Peyer's patch (tissue), 4 donors: ENCODE measurements around the gene SLC66A2. TPM values are rescaled to one million over a fixed set of nuclear protein-coding genes. Genes with fewer than 3 reads are reported as not detected.

Experiments
- DNase-seq, 3 donors: peaks; one replicate each; pipeline ENCODE4 v3.0.0-alpha.2; 2017 to 2019
- H3K27ac ChIP-seq, 4 donors: fragments of 200-600 bp; sonication (generic); one replicate each; pipeline ENCODE4 v1.5.1; 2016 to 2019
- H3K27me3 ChIP-seq, 2 donors: fragments of 200-600 bp; sonication (generic); one replicate each; pipeline ENCODE4 v1.5.1; 2019
- H3K36me3 ChIP-seq, 3 donors: fragments of 200-600 bp; sonication (generic); one replicate each; pipeline ENCODE4 v1.5.1; 2016 to 2019
- H3K4me1 ChIP-seq, 4 donors: fragments of 200-600 bp; sonication (generic); one replicate each; pipeline ENCODE4 v1.5.1; 2016 to 2019
- H3K4me3 ChIP-seq, 4 donors: fragments of 200-600 bp; sonication (generic); 1 replicate in 3 of 4; 2 replicates in 1 of 4; pipeline ENCODE4 v1.5.1; 2016 to 2019; ENCODE audit warnings: mild to moderate bottlenecking in 1 of 4
- H3K9me3 ChIP-seq, 4 donors: fragments of 200-600 bp; sonication (generic); one replicate each; pipeline ENCODE4 v1.5.1; 2016 to 2019; ENCODE audit warnings: mild to moderate bottlenecking in 1 of 4
- POLR2A ChIP-seq, 2 donors: fragments of 450-650 bp; IDR thresholded peaks; one replicate each; pipeline ENCODE4 v1.5.1; 2017; ENCODE audit warnings: antibody characterized with exemption in 2 of 2, mild to moderate bottlenecking in 2 of 2, moderate library complexity in 2 of 2
- total RNA-seq, 4 donors: library from RNA; depleted of rRNA; stranded (reverse); fragments of >200 nt; gene quantifications; one replicate each; pipeline ENCODE4 v1.1.0, GENCODE V29; 2016
- TF ChIP-seq, protein P1 (sequence below), 6 experiments: fragments of 450-650 bp in 4 of 6; fragments of 200-600 bp in 2 of 6; sonication (generic) in 1 of 6; IDR thresholded peaks; one replicate each; pipeline ENCODE4 v1.5.1; 2017 to 2019; ENCODE audit warnings: antibody characterized with exemption in 6 of 6, mild to moderate bottlenecking in 3 of 6, moderate library complexity in 1 of 6

Gene SLC66A2
- total RNA-seq, 4 donors from 2014 or later: 28.0 to 41.4 (median 34.9) TPM

DNA sequence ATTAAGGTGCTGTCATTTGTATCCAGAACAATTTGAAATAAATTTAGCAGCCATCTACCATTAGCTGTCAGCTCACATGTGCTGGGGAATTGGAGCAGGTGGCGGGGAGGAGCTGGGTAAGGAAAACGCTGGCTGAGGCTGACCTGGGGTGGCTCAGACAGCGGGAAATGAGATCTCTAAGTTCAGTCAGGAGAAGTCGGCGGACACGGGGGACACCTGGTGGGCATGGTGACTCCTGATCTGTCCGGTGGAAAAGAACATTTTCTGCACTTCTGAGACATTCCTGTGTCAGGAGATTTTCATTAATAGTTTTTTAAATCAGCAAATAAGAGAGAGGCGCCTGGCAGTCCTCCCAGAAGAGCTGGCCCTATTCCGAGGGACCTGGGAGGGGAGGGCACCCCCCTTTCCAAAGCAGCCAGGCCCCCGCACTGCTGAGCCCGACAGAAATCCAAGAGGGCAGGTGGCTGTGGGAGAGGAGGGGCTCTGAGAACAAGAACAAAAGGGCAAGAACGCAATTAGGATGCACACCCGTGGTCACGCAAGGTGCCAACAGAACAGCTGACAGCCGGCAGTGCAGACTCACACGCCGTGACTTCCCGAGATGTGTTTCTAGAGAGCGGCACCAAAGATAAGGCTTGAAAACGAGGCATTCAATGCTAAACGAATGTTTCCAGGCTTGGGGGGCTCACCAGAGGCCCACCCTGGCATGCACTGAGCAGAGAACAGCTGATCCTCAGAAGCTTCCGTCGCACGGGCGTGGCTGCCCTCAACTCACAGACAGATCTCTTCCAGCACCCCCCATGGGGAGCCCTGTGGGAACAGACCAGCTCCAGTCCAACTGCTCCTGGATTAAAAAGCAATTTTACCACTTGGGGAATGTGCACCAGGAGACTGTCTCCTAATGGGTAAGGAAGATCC is 26.4 kb downstream of the SLC66A2 start:
- peaks cover 0 to 31% (median 0%) of the 10 kb centered on the region in 3 donors for H3K36me3 ChIP-seq
- H3K27ac ChIP-seq: no peak overlapping the region

DNA sequence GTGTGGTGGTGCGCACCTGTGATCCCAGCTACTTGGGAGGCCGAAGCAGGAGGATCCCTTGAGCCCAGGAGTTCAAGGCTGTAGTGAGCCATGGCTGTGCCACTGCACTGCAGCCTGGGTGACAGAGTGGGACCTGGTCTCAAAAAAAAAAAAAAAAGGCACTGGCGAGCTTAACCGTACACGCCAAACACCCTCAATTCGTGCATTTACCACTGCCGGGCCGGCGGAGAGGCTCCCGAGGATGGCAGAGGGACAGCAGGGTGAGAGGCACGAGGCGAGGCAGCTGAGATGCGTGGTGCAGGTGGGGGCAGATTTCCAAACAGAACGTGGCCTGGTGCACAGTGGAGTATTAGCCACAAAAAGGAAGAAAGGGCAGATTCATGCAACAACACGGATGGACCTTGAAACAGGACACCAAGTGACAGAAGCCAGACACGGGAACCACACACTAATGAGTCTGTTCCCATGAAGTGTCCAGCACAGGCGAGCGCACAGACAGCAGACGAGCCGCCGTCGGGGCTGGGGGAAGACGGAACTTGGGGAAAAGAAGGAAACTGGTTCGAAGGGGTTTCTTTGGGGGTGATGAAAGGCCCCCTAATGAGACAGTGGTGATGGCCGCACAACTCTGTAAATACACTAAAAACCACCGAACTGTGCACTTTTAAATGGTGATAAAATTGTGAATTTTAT is 27.4 kb downstream of the SLC66A2 start:
- Histone ChIP-seq H3K27me3 (no peaks in the 10 kb centered on the region), H3K9me3 (peaks cover 0 to 7% (median 2%) of the 10 kb centered on the region in 4 donors), H3K27ac (no peak overlapping the region), H3K36me3 (peaks cover 0 to 26% (median 0%) of the 10 kb centered on the region in 3 donors), H3K4me3 (no peak overlapping the region), H3K4me1 (no peaks in the 10 kb centered on the region)
- TF ChIP-seq, protein P1, sequence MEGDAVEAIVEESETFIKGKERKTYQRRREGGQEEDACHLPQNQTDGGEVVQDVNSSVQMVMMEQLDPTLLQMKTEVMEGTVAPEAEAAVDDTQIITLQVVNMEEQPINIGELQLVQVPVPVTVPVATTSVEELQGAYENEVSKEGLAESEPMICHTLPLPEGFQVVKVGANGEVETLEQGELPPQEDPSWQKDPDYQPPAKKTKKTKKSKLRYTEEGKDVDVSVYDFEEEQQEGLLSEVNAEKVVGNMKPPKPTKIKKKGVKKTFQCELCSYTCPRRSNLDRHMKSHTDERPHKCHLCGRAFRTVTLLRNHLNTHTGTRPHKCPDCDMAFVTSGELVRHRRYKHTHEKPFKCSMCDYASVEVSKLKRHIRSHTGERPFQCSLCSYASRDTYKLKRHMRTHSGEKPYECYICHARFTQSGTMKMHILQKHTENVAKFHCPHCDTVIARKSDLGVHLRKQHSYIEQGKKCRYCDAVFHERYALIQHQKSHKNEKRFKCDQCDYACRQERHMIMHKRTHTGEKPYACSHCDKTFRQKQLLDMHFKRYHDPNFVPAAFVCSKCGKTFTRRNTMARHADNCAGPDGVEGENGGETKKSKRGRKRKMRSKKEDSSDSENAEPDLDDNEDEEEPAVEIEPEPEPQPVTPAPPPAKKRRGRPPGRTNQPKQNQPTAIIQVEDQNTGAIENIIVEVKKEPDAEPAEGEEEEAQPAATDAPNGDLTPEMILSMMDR (IDR thresholded peaks at IDR 0.05): no peak
- no peak for TF ChIP-seq POLR2A (IDR thresholded peaks at IDR 0.05)
- DNase-seq: peak in 2 of 3 donors; percentile 26 to 36

More for the DNA sequence above, 26.4 kb downstream of the SLC66A2 start:
- H3K9me3 ChIP-seq: peaks cover 0 to 11% (median 4%) of the 10 kb centered on the region in 4 donors
- peak in 2 of 3 donors; percentile 26 to 30 for DNase-seq
- H3K27me3 ChIP-seq: no peaks in the 10 kb centered on the region
- no peak overlapping the region for H3K4me3 ChIP-seq
- H3K4me1 ChIP-seq: no peaks in the 10 kb centered on the region
- no peak for TF ChIP-seq POLR2A (IDR thresholded peaks at IDR 0.05)
- TF ChIP-seq, protein P1 (IDR thresholded peaks at IDR 0.05): no peak

DNA sequence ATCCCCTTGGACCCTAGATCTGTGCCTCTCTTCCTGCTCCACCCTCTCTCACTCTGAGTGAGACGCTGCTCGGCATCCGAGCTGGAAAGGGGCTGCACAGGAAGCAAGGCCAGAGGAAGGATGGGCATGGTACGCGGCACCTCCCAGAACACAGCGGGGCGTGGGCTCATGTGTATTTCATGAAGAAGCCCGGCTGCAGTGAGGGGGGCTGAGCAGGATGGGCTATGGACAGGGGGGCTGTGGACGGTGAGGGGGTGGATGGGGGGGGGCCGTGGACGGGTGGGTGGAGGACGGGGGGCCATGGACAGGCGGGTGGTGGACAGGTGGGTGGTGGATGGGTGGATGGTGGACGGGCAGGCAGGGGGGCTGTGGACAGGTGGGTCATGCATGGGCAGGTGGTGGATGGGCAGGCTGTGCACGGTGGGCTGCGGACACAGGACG is 28.5 kb downstream of the SLC66A2 start:
- Histone ChIP-seq H3K9me3 (no peaks in the 10 kb centered on the region), H3K4me3 (no peak overlapping the region), H3K27me3 (no peaks in the 10 kb centered on the region), H3K27ac (no peak overlapping the region), H3K4me1 (no peaks in the 10 kb centered on the region), H3K36me3 (peaks cover 0 to 25% (median 0%) of the 10 kb centered on the region in 3 donors)
- TF ChIP-seq, protein P1 (IDR thresholded peaks at IDR 0.05): no peak
- TF ChIP-seq POLR2A (IDR thresholded peaks at IDR 0.05): no peak
- peak in 2 of 3 donors; percentile 28 to 31 for DNase-seq

- no peaks in the 10 kb centered on the region for H3K4me1 ChIP-seq
- TF ChIP-seq POLR2A (IDR thresholded peaks at IDR 0.05): no peak
- TF ChIP-seq, protein P1 (IDR thresholded peaks at IDR 0.05): no peak
- DNase-seq: peak in 1 of 3 donors; percentile 21
- H3K4me3 ChIP-seq: no peak overlapping the region
- no peaks in the 10 kb centered on the region for H3K9me3 ChIP-seq
- H3K27ac ChIP-seq: no peak overlapping the region
- H3K36me3 ChIP-seq: peaks cover 0 to 23% (median 0%) of the 10 kb centered on the region in 3 donors
- H3K27me3 ChIP-seq: no peaks in the 10 kb centered on the region
Measured at GRCh38 chr18:79921984-79922965, 29.2 kb downstream of the SLC66A2 start.

DNA sequence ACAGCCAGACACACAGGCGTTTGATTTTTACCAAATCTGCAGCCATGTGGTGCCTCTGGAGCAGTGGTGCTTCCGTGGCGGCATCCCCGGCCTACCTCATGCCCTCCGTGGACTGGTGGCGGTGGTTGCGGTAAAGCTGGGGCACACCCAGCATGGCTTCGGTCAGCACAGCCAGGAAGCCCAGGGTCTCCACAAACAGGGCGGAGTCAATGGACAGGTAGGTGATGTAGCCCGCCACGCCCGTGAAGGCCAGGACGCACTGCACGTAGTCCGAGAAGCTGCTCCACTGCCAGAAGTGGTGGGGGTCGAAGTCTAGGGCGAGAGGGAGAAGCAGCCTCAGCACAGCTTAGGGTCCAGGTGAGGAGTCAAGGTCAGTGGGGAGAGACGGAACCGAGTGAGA is 32.4 kb downstream of the SLC66A2 start:
- H3K4me3 ChIP-seq: no peak overlapping the region
- no peaks in the 10 kb centered on the region for H3K4me1 ChIP-seq
- H3K36me3 ChIP-seq: peaks cover 0 to 52% (median 0%) of the 10 kb centered on the region in 3 donors
- TF ChIP-seq POLR2A (IDR thresholded peaks at IDR 0.05): no peak
- TF ChIP-seq, protein P1 (IDR thresholded peaks at IDR 0.05): no peak
- H3K27ac ChIP-seq: no peak overlapping the region
- no peaks in the 10 kb centered on the region for H3K9me3 ChIP-seq
- peak in 1 of 3 donors; percentile 40 for DNase-seq
- H3K27me3 ChIP-seq: no peaks in the 10 kb centered on the region
